ENCODE measurements around the gene TESK1. TPM values are rescaled to one million over a fixed set of nuclear protein-coding genes. Genes with fewer than 3 reads are reported as not detected.

The TESK1 gene
- total RNA-seq, 1 donor from 2014 or later = 25.6 TPM

- no peak for DNase-seq (ENCODE audit: low spot score)
These were observed 41.1 kb downstream of the TESK1 start for GRCh38 chr9:35646153-35646532.

- DNase-seq (ENCODE audit: low spot score) = peak; percentile 93
These were observed 41.6 kb downstream of the TESK1 start for GRCh38 chr9:35646533-35647265.

GRCh38 chr9:35649431-35650340 lies 44.6 kb downstream of the TESK1 start:
- no peak for DNase-seq (ENCODE audit: low spot score)

DNA sequence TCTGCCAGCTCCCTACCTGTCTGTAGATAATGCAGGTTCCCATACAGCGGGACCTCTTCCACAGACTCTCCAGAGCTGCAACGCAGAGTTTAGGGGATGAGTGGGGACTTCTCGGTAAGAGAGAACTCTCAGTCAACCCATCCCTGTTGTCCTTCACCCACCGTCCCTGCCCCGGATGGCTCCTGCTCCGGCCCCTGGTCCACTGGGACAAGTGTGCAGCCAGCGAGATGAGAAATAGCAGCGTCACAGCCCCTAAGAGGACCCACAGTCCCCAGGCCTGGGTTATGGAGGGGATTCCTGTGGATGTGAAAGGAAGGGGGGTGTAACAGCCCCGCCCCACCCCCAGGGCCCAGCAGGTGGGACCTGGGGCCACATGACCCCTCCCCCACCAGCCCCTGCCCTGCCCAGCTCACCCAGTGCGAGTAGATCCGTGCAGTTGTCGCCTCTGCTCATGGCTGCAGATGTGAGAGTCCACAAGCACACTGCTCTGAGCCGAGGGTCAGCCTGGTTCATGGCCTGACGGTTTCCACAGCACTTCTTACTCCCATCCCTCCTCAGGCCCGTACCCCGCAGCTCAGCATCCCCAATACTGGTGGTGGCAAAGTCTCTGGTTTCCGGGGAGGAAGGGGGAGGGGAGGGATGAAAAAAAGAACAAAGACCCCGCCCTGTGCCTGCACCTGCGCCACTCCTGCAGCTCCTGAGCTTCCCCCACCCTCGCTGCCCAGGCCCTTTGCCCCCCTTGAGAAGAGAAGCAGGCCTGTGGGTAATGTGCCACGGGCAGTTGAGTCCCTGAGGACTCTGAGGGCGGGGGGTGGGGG lies 45.5 kb downstream of the TESK1 start, which contains the start of gene SIT1:
SIT1 (minus strand) TSS at position 591 of the 818 bp plus-strand sequence; CDS start at position 513, 78 bp downstream.
- DNase-seq (ENCODE audit: low spot score) = no peak

DNA sequence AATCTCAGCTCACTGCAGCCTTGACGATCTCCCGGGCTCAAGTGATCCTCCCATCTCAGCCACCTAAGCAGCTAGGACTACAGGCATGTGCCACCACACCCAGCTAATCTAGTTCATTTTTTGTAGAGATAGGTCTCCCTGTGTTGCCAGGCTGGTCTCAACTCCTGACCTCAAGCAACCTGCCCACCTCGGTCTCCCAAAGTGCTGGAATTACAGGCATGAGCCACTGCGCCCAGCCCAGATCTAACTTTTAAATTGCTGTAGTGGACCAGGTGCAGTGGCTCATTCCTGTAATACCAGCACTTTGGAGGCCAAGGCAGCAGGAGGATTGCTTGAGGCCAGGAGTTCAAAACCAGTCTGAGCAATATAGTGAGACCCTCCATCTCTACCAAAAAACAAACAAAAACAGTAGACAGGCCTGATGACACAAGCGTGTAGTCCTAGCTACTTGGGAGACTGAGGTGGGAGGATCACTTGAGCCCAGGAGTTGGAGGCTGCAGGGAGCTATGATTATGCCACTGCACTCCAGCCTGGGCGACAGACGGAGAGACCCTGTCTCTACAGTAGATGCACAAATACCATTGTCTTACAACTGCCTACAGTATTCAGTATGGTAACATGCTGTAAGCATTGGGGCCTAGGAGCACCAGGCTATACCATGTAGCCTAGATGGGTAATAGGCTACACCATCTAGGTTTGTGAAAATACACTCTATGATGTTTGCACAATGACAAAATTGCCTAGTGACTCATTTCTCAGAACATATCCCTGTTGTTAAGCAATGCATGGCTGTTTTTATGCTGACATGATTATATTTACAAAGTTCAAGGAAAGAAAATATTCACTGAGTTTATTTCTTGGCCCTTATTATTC lies 47.1 kb downstream of the TESK1 start:
- DNase-seq (ENCODE audit: low spot score) = no peak

DNA sequence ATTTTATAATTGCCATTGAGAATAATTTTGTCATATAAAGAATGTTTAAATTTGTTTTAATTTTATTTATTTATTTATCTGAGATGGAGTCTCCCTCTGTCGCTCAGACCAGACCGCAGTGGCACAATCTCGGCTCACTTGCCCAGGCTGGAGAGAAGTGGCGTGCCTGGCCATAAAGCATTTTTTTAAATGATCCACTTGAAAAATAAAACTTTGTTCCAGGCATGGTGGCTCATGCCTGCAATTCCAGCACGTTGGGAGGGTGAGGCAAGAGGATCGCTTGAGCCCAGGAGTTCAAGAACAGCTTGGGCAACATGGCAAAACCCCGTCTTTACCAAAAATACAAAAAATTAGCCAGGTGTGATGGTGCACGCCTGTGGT lies 47.8 kb downstream of the TESK1 start:
- no peak for DNase-seq (ENCODE audit: low spot score)

- DNase-seq (ENCODE audit: low spot score) = no peak
These were observed 48.5 kb downstream of the TESK1 start for GRCh38 chr9:35653611-35654010.

- DNase-seq (ENCODE audit: low spot score) = no peak
These were observed 51.3 kb downstream of the TESK1 start for GRCh38 chr9:35656348-35656747.

DNA sequence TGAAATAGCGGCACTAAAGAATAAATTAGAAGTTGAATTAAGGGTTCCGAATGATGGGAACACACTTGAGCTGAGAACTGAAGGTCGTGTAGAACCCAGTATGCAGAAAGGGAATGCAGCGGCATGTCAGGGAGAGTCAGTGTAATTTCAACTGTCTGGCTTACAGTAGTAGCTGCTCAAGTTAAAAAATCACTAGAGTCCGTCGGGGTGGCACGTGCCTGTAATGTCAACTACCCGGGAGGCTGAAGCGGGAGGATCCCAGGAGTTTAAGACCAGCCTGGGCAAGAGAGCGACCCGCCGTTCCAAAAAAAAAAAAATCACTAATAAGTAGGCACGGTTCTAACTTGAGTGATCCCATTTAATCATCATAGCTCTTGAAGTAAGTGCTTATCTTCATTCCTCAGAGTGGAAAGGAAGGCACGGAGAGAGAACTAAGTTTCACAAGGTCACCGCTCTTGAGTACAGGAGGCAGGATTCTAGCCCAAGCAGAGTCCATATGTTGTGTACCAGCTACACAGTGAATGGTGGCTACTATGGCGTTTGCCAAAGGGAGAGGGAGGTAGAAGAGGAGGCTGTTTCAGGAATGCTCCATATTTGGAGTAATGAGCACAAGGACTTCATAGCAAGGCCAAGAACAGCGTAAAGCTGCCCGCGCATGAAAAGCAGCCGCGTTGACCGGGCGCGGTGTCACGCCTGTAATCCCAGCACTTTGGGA lies 51.9 kb downstream of the TESK1 start:
- DNase-seq (ENCODE audit: low spot score) = no peak

GRCh38 chr9:35657546-35658136 lies 52.6 kb downstream of the TESK1 start, which contains the start of gene RMRP:
RMRP (minus strand) TSS chr9:35658019.
- peak; percentile 96 for DNase-seq (ENCODE audit: low spot score)

DNA sequence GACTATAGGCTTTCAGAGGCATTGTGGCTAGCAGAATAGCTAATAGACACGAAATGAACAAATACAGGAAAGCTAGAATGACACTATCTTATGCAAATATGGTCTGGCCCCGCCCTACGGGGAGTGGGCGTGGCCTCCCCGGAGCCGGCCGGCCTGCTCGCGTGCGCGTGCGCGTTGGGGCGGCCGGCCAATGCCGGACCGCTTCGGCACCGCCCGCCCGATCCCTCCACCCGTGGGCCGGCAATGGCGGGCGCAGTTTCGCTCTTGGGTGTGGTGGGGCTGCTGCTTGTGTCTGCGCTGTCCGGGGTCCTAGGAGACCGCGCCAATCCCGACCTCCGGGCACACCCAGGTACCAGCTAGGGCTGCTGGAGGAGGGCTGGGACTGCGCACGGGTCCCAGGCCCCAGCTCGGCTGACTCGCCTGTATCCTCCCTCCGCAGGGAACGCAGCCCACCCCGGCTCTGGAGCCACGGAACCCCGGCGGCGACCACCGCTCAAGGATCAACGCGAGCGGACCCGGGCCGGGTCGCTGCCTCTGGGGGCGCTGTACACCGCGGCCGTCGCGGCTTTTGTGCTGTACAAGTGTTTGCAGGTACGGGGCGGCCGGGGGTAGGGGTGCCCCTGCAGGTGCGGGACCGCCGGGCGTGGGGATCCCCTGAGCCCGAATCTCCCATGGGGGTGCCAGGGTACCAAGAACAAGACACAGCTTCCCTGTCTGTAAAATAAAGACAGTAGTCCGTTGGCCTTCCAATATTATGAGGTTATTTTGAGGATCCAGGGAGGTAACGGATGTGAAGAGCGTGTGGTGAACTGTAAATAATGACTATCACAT lies 53.3 kb downstream of the TESK1 start, which contains the start of gene CCDC107:
CCDC107 (plus strand) TSS at position 156 of the 831 bp plus-strand sequence; CDS start at position 244, 88 bp downstream.
- peak; percentile 84 for DNase-seq (ENCODE audit: low spot score)

DNA sequence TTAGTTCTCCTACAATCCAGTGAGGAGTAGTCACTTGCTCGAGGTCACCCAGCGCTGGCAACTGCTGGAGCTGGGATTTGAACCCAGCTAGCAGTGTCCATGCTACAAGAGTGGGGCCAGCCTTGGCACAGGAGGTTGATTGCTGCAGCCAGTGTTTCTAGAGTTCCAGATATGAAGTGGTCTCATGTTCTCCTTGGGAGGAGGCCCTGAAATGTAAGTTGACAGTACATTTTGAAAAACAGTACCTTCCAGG lies 53.8 kb downstream of the TESK1 start:
- no peak for DNase-seq (ENCODE audit: low spot score)

DNA sequence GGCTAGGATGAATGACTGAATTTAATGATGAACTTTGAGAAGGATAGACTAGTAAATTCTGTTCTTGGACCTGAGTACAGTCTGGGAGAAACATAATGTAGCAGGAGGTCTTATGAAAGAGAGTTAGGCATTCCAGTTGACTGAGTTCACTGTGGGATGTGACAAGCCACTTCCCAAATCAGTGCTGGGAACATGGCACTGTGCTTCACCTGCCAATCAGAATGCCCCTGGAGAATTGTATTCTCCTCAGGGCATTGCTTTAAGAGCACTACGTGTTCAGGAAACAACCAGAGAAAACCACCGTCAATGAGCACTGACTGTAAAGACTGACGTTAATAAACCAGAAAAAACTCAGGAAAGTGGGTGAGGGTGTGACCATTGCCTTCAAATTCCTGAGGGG lies 54.3 kb downstream of the TESK1 start:
- DNase-seq (ENCODE audit: low spot score) = no peak

Other genes with a start within 250 kb of the TESK1 start
- 29.8 TPM for gene RUSC2, start 115.2 kb upstream of the TESK1 start, total RNA-seq
- 2.0 TPM for gene CD72, start 13.2 kb downstream of the TESK1 start, total RNA-seq
- 0.52 TPM for gene SIT1, start 45.7 kb downstream of the TESK1 start, total RNA-seq
- 3,373 TPM for gene RMRP, start 52.8 kb downstream of the TESK1 start, total RNA-seq
- gene CCDC107, start 53.0 kb downstream of the TESK1 start, total RNA-seq = 22.4 TPM
- 1.0 TPM for gene ARHGEF39, start 59.9 kb downstream of the TESK1 start, total RNA-seq
- gene CA9, start 68.7 kb downstream of the TESK1 start, total RNA-seq = not detected
- 559 TPM for gene TPM2, start 84.7 kb downstream of the TESK1 start, total RNA-seq
- 340 TPM for gene TLN1, start 126.9 kb downstream of the TESK1 start, total RNA-seq
- gene CREB3, start 127.4 kb downstream of the TESK1 start, total RNA-seq = 30.7 TPM
- 108 TPM for gene GBA2, start 144.0 kb downstream of the TESK1 start, total RNA-seq
- gene RGP1, start 144.0 kb downstream of the TESK1 start, total RNA-seq = 34.3 TPM
- not detected for gene MSMP, start 149.0 kb downstream of the TESK1 start, total RNA-seq
- gene NPR2, start 186.3 kb downstream of the TESK1 start, total RNA-seq = 21.8 TPM
- 6.4 TPM for gene SPAG8, start 207.0 kb downstream of the TESK1 start, total RNA-seq
- gene HINT2, start 209.8 kb downstream of the TESK1 start, total RNA-seq = 40.5 TPM
- gene FAM221B, start 223.5 kb downstream of the TESK1 start, total RNA-seq = 0.26 TPM
- gene TMEM8B, start 224.0 kb downstream of the TESK1 start, total RNA-seq = 32.3 TPM

Data from ureter (tissue), 1 donor.